Thoracic aorta (tissue), 2 donors: Measurements from ENCODE around the gene CPNE7. TPM values are rescaled to one million over a fixed set of nuclear protein-coding genes. Genes with fewer than 3 reads are reported as not detected.

Experiments used
- ATAC-seq: fragments of 150-250 bp; one replicate; pipeline ENCODE4 v1.8.0; 2017; ENCODE audit warnings: low read depth; ENCODE audit not compliant: insufficient number of reproducible peaks, low FRiP score
- DNase-seq: peaks from one replicate; pipeline ENCODE4 v3.0.0-alpha.2; 2020; ENCODE audit warnings: low spot score
- H3K27ac ChIP-seq, 2 donors: fragments of 200-600 bp; sonication (generic); 1 replicate in 1 of 2; 2 replicates in 1 of 2; pipeline ENCODE4 v1.5.1; 2016; ENCODE audit warnings: mild to moderate bottlenecking in 2 of 2, moderate library complexity in 2 of 2
- H3K27me3 ChIP-seq: fragments of 200-600 bp; sonication (generic); replicated peaks from 2 replicates; pipeline ENCODE4 v1.6.0; 2016; ENCODE audit warnings: mild to moderate bottlenecking; ENCODE audit not compliant: insufficient read depth
- H3K36me3 ChIP-seq: fragments of 200-600 bp; sonication (generic); one replicate; pipeline ENCODE4 v1.5.1; 2016
- H3K4me1 ChIP-seq, 2 donors: fragments of 200-600 bp; sonication (generic); 1 replicate in 1 of 2; 2 replicates in 1 of 2; pipeline versions ENCODE4 v1.5.1 to v1.6.0; 2016; ENCODE audit warnings: low read depth in 2 of 2, mild to moderate bottlenecking in 1 of 2; ENCODE audit not compliant: control insufficient read depth in 1 of 2
- H3K4me3 ChIP-seq: fragments of 200-600 bp; sonication (generic); 2 replicates; pipeline ENCODE4 v1.5.1; 2016; ENCODE audit warnings: mild to moderate bottlenecking
- H3K9me3 ChIP-seq: fragments of 200-600 bp; sonication (generic); 2 replicates; pipeline ENCODE4 v1.5.1; 2016
- total RNA-seq, 2 donors: library from RNA; depleted of rRNA; stranded (reverse); fragments of >200 nt; gene quantifications; one replicate each; pipeline versions ENCODE4 v1.1.0 to v1.2.3, GENCODE V29; 2016
- TF ChIP-seq, protein P1 (sequence below): fragments of 200-600 bp; sonication (generic); IDR thresholded peaks from one replicate; pipeline ENCODE4 v1.5.1; 2019; ENCODE audit warnings: antibody characterized with exemption

The CPNE7 gene
- total RNA-seq, 2 donors from 2014 or later = not detected

- no peak for ATAC-seq
- H3K36me3 ChIP-seq = no peaks in the 10 kb centered on the region
- H3K4me3 ChIP-seq = no peak overlapping the region
These were observed 30.4 kb downstream of the CPNE7 start for GRCh38 chr16:89606006-89606405.

DNA sequence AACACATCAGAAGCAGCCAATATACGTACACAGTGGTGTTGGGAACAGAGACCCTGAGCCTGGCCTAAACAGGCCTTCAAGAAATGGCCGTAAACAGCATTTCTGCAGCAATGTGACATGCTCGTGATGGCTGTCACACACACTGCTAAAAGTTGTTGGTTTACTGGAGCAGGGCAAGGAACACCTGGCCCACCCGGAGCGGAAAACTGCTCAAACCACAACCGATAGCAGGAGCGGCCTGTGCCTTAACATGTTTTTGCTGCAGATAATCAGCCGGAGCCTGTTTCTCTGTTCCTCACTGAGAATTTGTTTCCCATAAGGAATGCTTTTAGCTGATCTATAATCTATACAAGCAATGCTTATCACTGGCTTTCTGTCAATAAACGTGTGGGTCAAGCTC is 31.9 kb downstream of the CPNE7 start:
- no peak overlapping the region for H3K27ac ChIP-seq
- H3K27me3 ChIP-seq = no peaks in the 10 kb centered on the region
- no peak for DNase-seq
- H3K4me3 ChIP-seq = no peak overlapping the region
- H3K4me1 ChIP-seq = peaks cover 4 to 6% of the 10 kb centered on the region in 2 donors
- no peak for ATAC-seq
- H3K36me3 ChIP-seq = no peaks in the 10 kb centered on the region
- TF ChIP-seq, protein P1, sequence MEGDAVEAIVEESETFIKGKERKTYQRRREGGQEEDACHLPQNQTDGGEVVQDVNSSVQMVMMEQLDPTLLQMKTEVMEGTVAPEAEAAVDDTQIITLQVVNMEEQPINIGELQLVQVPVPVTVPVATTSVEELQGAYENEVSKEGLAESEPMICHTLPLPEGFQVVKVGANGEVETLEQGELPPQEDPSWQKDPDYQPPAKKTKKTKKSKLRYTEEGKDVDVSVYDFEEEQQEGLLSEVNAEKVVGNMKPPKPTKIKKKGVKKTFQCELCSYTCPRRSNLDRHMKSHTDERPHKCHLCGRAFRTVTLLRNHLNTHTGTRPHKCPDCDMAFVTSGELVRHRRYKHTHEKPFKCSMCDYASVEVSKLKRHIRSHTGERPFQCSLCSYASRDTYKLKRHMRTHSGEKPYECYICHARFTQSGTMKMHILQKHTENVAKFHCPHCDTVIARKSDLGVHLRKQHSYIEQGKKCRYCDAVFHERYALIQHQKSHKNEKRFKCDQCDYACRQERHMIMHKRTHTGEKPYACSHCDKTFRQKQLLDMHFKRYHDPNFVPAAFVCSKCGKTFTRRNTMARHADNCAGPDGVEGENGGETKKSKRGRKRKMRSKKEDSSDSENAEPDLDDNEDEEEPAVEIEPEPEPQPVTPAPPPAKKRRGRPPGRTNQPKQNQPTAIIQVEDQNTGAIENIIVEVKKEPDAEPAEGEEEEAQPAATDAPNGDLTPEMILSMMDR = no peak
- no peaks in the 10 kb centered on the region for H3K9me3 ChIP-seq

More at GRCh38 chr16:89606006-89606405, 30.4 kb downstream of the CPNE7 start:
- Histone ChIP-seq H3K27me3 (no peaks in the 10 kb centered on the region), H3K27ac (no peak overlapping the region), H3K4me1 (peaks cover 4 to 13% of the 10 kb centered on the region in 2 donors), H3K9me3 (no peaks in the 10 kb centered on the region)
- DNase-seq = no peak
- TF ChIP-seq, protein P1 = no peak

DNA sequence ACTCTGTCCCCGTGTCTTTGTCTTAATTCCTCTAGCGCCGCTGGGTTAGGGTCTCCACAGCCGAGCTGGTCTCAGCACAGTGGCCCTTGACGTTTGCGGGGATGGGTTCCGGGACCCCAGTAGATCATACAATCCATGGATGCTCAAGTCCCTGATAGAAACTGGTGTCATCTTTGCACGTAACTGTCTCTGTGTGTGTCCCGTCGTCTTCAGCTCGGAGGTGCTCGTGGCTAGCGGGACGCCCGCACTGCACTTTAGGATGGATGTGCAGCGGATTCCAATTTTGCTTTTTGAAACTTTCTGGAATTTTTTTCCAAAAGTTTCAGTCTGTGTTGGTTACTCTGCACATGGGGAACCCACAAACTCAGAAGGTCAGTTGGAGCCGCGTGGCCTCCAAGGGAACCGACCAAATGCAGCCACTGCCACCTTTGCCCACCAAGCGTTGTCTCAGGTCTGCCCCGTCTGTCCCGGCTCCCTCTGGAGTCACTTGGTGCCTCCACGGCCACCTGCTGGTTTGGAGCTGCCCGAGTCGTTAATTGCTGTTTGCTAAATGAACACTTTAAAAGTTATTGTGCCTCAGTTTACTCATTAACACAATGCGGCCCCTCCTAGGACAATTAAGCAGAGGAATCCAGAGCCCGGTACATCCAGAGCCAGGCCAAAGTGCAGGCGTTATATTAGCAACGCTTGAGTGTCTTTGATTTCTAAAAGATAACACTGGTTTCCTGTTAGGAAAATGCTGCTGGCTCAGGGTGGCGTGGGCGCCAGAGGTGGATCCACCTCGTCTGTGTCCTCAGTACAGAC is 32.6 kb downstream of the CPNE7 start:
- TF ChIP-seq, protein P1 = no peak
- Histone ChIP-seq H3K4me3 (no peak overlapping the region), H3K4me1 (no peaks in the 10 kb centered on the region), H3K9me3 (no peaks in the 10 kb centered on the region), H3K36me3 (no peaks in the 10 kb centered on the region), H3K27me3 (no peaks in the 10 kb centered on the region), H3K27ac (no peak overlapping the region)
- DNase-seq (no peak), ATAC-seq (no peak)

GRCh38 chr16:89610108-89610453 is 34.5 kb downstream of the CPNE7 start:
- no peak overlapping the region for H3K4me3 ChIP-seq
- H3K9me3 ChIP-seq = no peaks in the 10 kb centered on the region
- DNase-seq (no peak), ATAC-seq (no peak)
- no peaks in the 10 kb centered on the region for H3K27me3 ChIP-seq
- H3K27ac ChIP-seq = no peak overlapping the region
- TF ChIP-seq, protein P1 = no peak
- no peaks in the 10 kb centered on the region for H3K36me3 ChIP-seq
- H3K4me1 ChIP-seq = no peaks in the 10 kb centered on the region

GRCh38 chr16:89612415-89613166 is 37.0 kb downstream of the CPNE7 start:
- TF ChIP-seq, protein P1 = no peak
- no peaks in the 10 kb centered on the region for H3K4me1 ChIP-seq
- ATAC-seq (no peak), DNase-seq (no peak)
- no peak overlapping the region for H3K27ac ChIP-seq
- no peaks in the 10 kb centered on the region for H3K36me3 ChIP-seq
- no peaks in the 10 kb centered on the region for H3K9me3 ChIP-seq
- H3K27me3 ChIP-seq = no peaks in the 10 kb centered on the region
- H3K4me3 ChIP-seq = no peak overlapping the region
